Osteoblast (primary cell): ENCODE results near the gene GAP43. TPM values are rescaled to one million over a fixed set of nuclear protein-coding genes. Genes with fewer than 3 reads are reported as not detected.

ENCODE experiments used
- DNase-seq: peaks from one replicate; pipeline ENCODE4 v3.0.0; 2011; ENCODE audit warnings: low spot score, mixed read lengths; ENCODE audit not compliant: insufficient read length; ENCODE audit errors: missing footprints
- H2AFZ ChIP-seq: 2 replicates; pipeline ENCODE4 v1.6.0; 2011; ENCODE audit warnings: mild to moderate bottlenecking, low read length
- H3K27ac ChIP-seq: 2 replicates; pipeline ENCODE4 v1.5.1; 2011; ENCODE audit warnings: mild to moderate bottlenecking, low read depth, low read length, moderate library complexity
- H3K27me3 ChIP-seq: 2 replicates; pipeline ENCODE4 v1.6.0; 2012; ENCODE audit warnings: mild to moderate bottlenecking, control low read depth, inconsistent platforms, low read length, moderate library complexity; ENCODE audit not compliant: insufficient read depth
- H3K36me3 ChIP-seq: 2 replicates; pipeline ENCODE4 v1.5.1; 2011; ENCODE audit warnings: mild to moderate bottlenecking, low read length, control low read depth, moderate library complexity; ENCODE audit not compliant: insufficient read depth
- H3K4me1 ChIP-seq: 2 replicates; pipeline ENCODE4 v1.5.1; 2011; ENCODE audit warnings: mild to moderate bottlenecking, low read length, control low read depth, moderate library complexity; ENCODE audit not compliant: insufficient read depth
- H3K4me2 ChIP-seq: 2 replicates; pipeline ENCODE4 v1.6.0; 2011; ENCODE audit warnings: mild to moderate bottlenecking, low read length; ENCODE audit not compliant: insufficient read depth
- H3K4me3 ChIP-seq: fragments of 200-600 bp; sonication (generic); 3 replicates; pipeline ENCODE4 v1.5.1; 2012; ENCODE audit warnings: mild to moderate bottlenecking, low read length, inconsistent platforms; ENCODE audit not compliant: insufficient read depth
- H3K79me2 ChIP-seq: 2 replicates; pipeline ENCODE4 v1.6.0; 2012; ENCODE audit warnings: mild to moderate bottlenecking, low read length, control low read depth, inconsistent platforms; ENCODE audit not compliant: insufficient read depth
- H3K9me3 ChIP-seq: 2 replicates; pipeline ENCODE4 v1.5.1; 2011; ENCODE audit warnings: low read depth, low read length, control low read depth
- H4K20me1 ChIP-seq: 2 replicates; pipeline ENCODE4 v1.6.0; 2012; ENCODE audit warnings: mild to moderate bottlenecking, low read length, control low read depth; ENCODE audit not compliant: insufficient read depth
- CTCF ChIP-seq: IDR thresholded peaks from 2 replicates; pipeline ENCODE4 v1.5.1; 2011; ENCODE audit warnings: mild to moderate bottlenecking, low read depth, low read length, moderate library complexity; ENCODE audit errors: extremely low read depth
- total RNA-seq: library from RNA; depleted of rRNA; stranded (reverse); fragments of >200 nt; gene quantifications from 2 replicates; pipeline ENCODE4 v1.2.3, GENCODE V29; 2012

The GAP43 gene
- total RNA-seq, 1 donor, result 3.6 TPM

GRCh38 chr3:115651599-115651998 lies 28.3 kb downstream of the GAP43 start:
- H3K4me3 ChIP-seq, result no peak overlapping the region
- peaks cover 9% of the 10 kb centered on the region for H3K4me1 ChIP-seq
- H3K36me3 ChIP-seq, result no peaks in the 10 kb centered on the region
- no peaks in the 10 kb centered on the region for H3K9me3 ChIP-seq
- no peak overlapping the region for H2AFZ ChIP-seq
- no peak for TF ChIP-seq CTCF
- H3K27ac ChIP-seq, result no peak overlapping the region
- no peak for DNase-seq
- no peaks in the 10 kb centered on the region for H4K20me1 ChIP-seq
- no peaks in the 10 kb centered on the region for H3K79me2 ChIP-seq
- H3K27me3 ChIP-seq, result no peaks in the 10 kb centered on the region
- no peak overlapping the region for H3K4me2 ChIP-seq

GRCh38 chr3:115652738-115653137 lies 29.4 kb downstream of the GAP43 start:
- Histone ChIP-seq H3K9me3 (no peaks in the 10 kb centered on the region), H3K4me2 (no peak overlapping the region), H3K27ac (no peak overlapping the region), H3K79me2 (no peaks in the 10 kb centered on the region), H4K20me1 (no peaks in the 10 kb centered on the region), H3K36me3 (no peaks in the 10 kb centered on the region), H3K4me1 (peaks cover 11% of the 10 kb centered on the region), H2AFZ (no peak overlapping the region), H3K4me3 (no peak overlapping the region), H3K27me3 (no peaks in the 10 kb centered on the region)
- no peak for TF ChIP-seq CTCF
- no peak for DNase-seq

GRCh38 chr3:115655761-115656282 lies 32.5 kb downstream of the GAP43 start:
- H3K4me3 ChIP-seq, result no peak overlapping the region
- no peaks in the 10 kb centered on the region for H3K79me2 ChIP-seq
- no peaks in the 10 kb centered on the region for H3K9me3 ChIP-seq
- TF ChIP-seq CTCF, result no peak
- no peaks in the 10 kb centered on the region for H4K20me1 ChIP-seq
- H3K36me3 ChIP-seq, result no peaks in the 10 kb centered on the region
- H3K4me2 ChIP-seq, result no peak overlapping the region
- no peak overlapping the region for H3K27ac ChIP-seq
- DNase-seq, result no peak
- no peaks in the 10 kb centered on the region for H3K27me3 ChIP-seq
- peaks cover 17% of the 10 kb centered on the region for H3K4me1 ChIP-seq
- H2AFZ ChIP-seq, result no peak overlapping the region

GRCh38 chr3:115657168-115657567 lies 33.9 kb downstream of the GAP43 start:
- Histone ChIP-seq H4K20me1 (no peaks in the 10 kb centered on the region), H3K27me3 (no peaks in the 10 kb centered on the region), H3K4me1 (peaks cover 17% of the 10 kb centered on the region), H3K9me3 (no peaks in the 10 kb centered on the region), H3K27ac (no peak overlapping the region), H3K36me3 (no peaks in the 10 kb centered on the region), H3K4me2 (no peak overlapping the region), H3K79me2 (no peaks in the 10 kb centered on the region), H2AFZ (no peak overlapping the region), H3K4me3 (no peak overlapping the region)
- TF ChIP-seq CTCF, result no peak
- DNase-seq, result no peak
